ENCODE results near the gene ZNF681. TPM values are rescaled to one million over a fixed set of nuclear protein-coding genes. Genes with fewer than 3 reads are reported as not detected.

ZNF681 gene
- total RNA-seq, 2 experiments from 2014 or later, result 5.7 to 9.1 TPM

Other genes starting within 250 kb of the ZNF681 start
- gene ZNF675, start 71.7 kb downstream of the ZNF681 start, total RNA-seq, result 10 to 100 TPM; 19.1 to 22.8 TPM
- gene ZNF726, start 156.0 kb upstream of the ZNF681 start, total RNA-seq, result 10 to 100 TPM; 19.1 to 20.2 TPM